Peyer's patch (tissue), 4 donors: ENCODE measurements around the gene CELF2.

ENCODE experiments used
- CTCF ChIP-seq, 6 experiments: fragments of 450-650 bp in 4 of 6; fragments of 200-600 bp in 2 of 6; sonication (generic) in 1 of 6; IDR thresholded peaks; one replicate each; pipeline ENCODE4 v1.5.1; 2017 to 2019; ENCODE audit warnings: antibody characterized with exemption in 6 of 6, mild to moderate bottlenecking in 3 of 6, moderate library complexity in 1 of 6
- POLR2A ChIP-seq, 2 donors: fragments of 450-650 bp; IDR thresholded peaks; one replicate each; pipeline ENCODE4 v1.5.1; 2017; ENCODE audit warnings: antibody characterized with exemption in 2 of 2, mild to moderate bottlenecking in 2 of 2, moderate library complexity in 2 of 2

- TF ChIP-seq CTCF (IDR thresholded peaks at IDR 0.05): no peak
- no peak for TF ChIP-seq POLR2A (IDR thresholded peaks at IDR 0.05)
Observed at GRCh38 chr10:11024596-11024995, 6.9 kb downstream of the CELF2 start.
